Hepatocyte (in vitro differentiated cells): ENCODE measurements around the gene CDH11. TPM values are rescaled to one million over a fixed set of nuclear protein-coding genes. Genes with fewer than 3 reads are reported as not detected.

Source experiments
- DNase-seq: peaks from one replicate; pipeline ENCODE4 v3.0.0-alpha.2; 2016; ENCODE audit warnings: low spot score
- H2AFZ ChIP-seq: fragments of 200-600 bp; sonication (generic); 2 replicates; pipeline ENCODE4 v1.6.0; 2016; ENCODE audit warnings: antibody characterized with exemption, mild to moderate bottlenecking
- H3K27ac ChIP-seq: fragments of 200-600 bp; sonication (generic); 2 replicates; pipeline ENCODE4 v1.5.1; 2016; ENCODE audit warnings: mild to moderate bottlenecking
- H3K27me3 ChIP-seq: fragments of 200-600 bp; sonication (generic); 2 replicates; pipeline ENCODE4 v1.6.1; 2016
- H3K36me3 ChIP-seq: fragments of 200-600 bp; sonication (generic); replicated peaks from 2 replicates; pipeline ENCODE4 v1.5.1; 2016; ENCODE audit warnings: low read depth; ENCODE audit not compliant: insufficient read depth
- H3K4me1 ChIP-seq: fragments of 200-600 bp; sonication (generic); 2 replicates; pipeline ENCODE4 v1.5.1; 2016; ENCODE audit warnings: mild to moderate bottlenecking, moderate library complexity; ENCODE audit not compliant: insufficient read depth
- H3K4me2 ChIP-seq: fragments of 200-600 bp; sonication (generic); 2 replicates; pipeline ENCODE4 v1.6.0; 2016
- H3K4me3 ChIP-seq: fragments of 200-600 bp; sonication (generic); 2 replicates; pipeline ENCODE4 v1.5.1; 2016; ENCODE audit warnings: mild to moderate bottlenecking
- H3K79me2 ChIP-seq: fragments of 200-600 bp; sonication (generic); 2 replicates; pipeline ENCODE4 v1.6.0; 2017; ENCODE audit warnings: mild to moderate bottlenecking
- H3K9me2 ChIP-seq: fragments of 200-600 bp; sonication (generic); replicated peaks from 2 replicates; pipeline ENCODE4 v1.6.0; 2017; ENCODE audit warnings: mild to moderate bottlenecking; ENCODE audit not compliant: insufficient read depth
- H3K9me3 ChIP-seq: fragments of 200-600 bp; sonication (generic); 2 replicates; pipeline ENCODE4 v1.5.1; 2016; ENCODE audit warnings: low read depth, mild to moderate bottlenecking
- H4K20me1 ChIP-seq: fragments of 200-600 bp; sonication (generic); 2 replicates; pipeline ENCODE4 v1.6.0; 2016; ENCODE audit warnings: mild to moderate bottlenecking; ENCODE audit not compliant: insufficient read depth, poor library complexity, severe bottlenecking
- CTCF ChIP-seq: fragments of 200-600 bp; sonication (generic); IDR thresholded peaks from 2 replicates; pipeline ENCODE4 v1.5.1; 2016; ENCODE audit warnings: antibody characterized with exemption, mild to moderate bottlenecking; ENCODE audit not compliant: poor library complexity
- EZH2 ChIP-seq: fragments of 200-600 bp; sonication (generic); IDR thresholded peaks from 2 replicates; pipeline ENCODE4 v1.6.1; 2016; ENCODE audit warnings: antibody characterized with exemption, mild to moderate bottlenecking, borderline replicate concordance
- EZH2phosphoT487 ChIP-seq: fragments of 200-600 bp; sonication (generic); IDR thresholded peaks from one replicate; pipeline ENCODE4 v1.6.1; 2018; ENCODE audit warnings: antibody characterized with exemption, mild to moderate bottlenecking, low read depth, moderate library complexity; ENCODE audit not compliant: unreplicated experiment, severe bottlenecking
- WGBS: methylation state at CpG from one replicate; pipeline ENCODE4 v1.1.6; 2016; ENCODE audit warnings: low lambda C conversion rate; ENCODE audit errors: missing lambda C conversion rate; 5-methylcytosine and 5-hydroxymethylcytosine counted together
- polyA plus RNA-seq: library from polyadenylated mRNA; unstranded; fragments of >200 nt; fragmentation: Nextera tagmentation; extraction: Ambion mirVana; gene quantifications from 2 replicates; pipeline ENCODE4 v1.2.1, GENCODE V29; 2016
- total RNA-seq: library from RNA; depleted of rRNA; stranded (reverse); fragments of >200 nt; gene quantifications from 2 replicates; pipeline ENCODE4 v1.2.3, GENCODE V29; 2014

The CDH11 gene
- total and polyA plus RNA-seq, 2 experiments from 2014 or later = 148 to 289 TPM

GRCh38 chr16:64919141-64919540 lies 202.7 kb downstream of the CDH11 start:
- Histone ChIP-seq H2AFZ (no peak overlapping the region), H3K27ac (no peak overlapping the region), H3K79me2 (no peaks in the 10 kb centered on the region), H3K4me3 (no peak overlapping the region), H3K4me2 (no peak overlapping the region), H3K9me2 (no peaks in the 10 kb centered on the region), H3K27me3 (no peaks in the 10 kb centered on the region), H3K36me3 (no peaks in the 10 kb centered on the region), H3K4me1 (no peaks in the 10 kb centered on the region), H3K9me3 (no peaks in the 10 kb centered on the region), H4K20me1 (no peaks in the 10 kb centered on the region)
- no peak for DNase-seq
- 65% methylated on average over 1 of the region's 1 CpG for WGBS
- no peak for TF ChIP-seq EZH2phosphoT487
- TF ChIP-seq CTCF = no peak
- no peak for TF ChIP-seq EZH2

DNA sequence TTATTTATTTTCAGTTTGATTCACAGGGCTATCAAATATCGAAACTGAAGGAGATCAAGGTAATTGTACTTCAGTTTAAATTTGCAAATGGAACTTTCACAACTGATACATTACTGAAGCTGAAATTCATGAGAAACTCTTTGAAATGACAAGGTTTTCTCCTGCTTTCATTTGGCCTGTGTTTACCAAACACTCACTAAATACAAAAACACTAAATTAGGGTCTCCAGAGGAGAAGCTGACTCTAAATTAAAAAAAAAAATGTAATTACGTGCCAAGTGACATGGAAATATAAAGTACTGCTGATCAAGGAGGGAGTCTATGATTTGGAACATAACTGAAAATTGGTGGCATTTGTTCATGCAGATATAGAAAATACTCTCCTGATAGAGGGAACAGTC lies 205.8 kb downstream of the CDH11 start:
- no peak for DNase-seq
- Histone ChIP-seq H3K4me2 (no peak overlapping the region), H3K36me3 (no peaks in the 10 kb centered on the region), H3K9me2 (no peaks in the 10 kb centered on the region), H3K4me1 (no peaks in the 10 kb centered on the region), H3K4me3 (no peak overlapping the region), H3K27me3 (no peaks in the 10 kb centered on the region), H4K20me1 (no peaks in the 10 kb centered on the region), H3K27ac (no peak overlapping the region), H3K9me3 (no peaks in the 10 kb centered on the region), H3K79me2 (no peaks in the 10 kb centered on the region), H2AFZ (no peak overlapping the region)
- no peak for TF ChIP-seq EZH2phosphoT487
- TF ChIP-seq EZH2 = no peak
- no peak for TF ChIP-seq CTCF
- 61% methylated on average over 2 of the region's 2 CpGs for WGBS

GRCh38 chr16:64910356-64910755 lies 211.5 kb downstream of the CDH11 start:
- H3K4me3 ChIP-seq = no peak overlapping the region
- 61% methylated on average over 6 of the region's 6 CpGs for WGBS
- no peak overlapping the region for H2AFZ ChIP-seq

More at GRCh38 chr16:64910356-64910755, 211.5 kb downstream of the CDH11 start:
- H3K4me1 ChIP-seq = no peaks in the 10 kb centered on the region
- peak overlapping the region; percentile 45 for H3K4me2 ChIP-seq
- H3K36me3 ChIP-seq = no peaks in the 10 kb centered on the region
- no peaks in the 10 kb centered on the region for H3K9me2 ChIP-seq
- no peaks in the 10 kb centered on the region for H3K9me3 ChIP-seq
- no peak for TF ChIP-seq EZH2
- no peak for TF ChIP-seq EZH2phosphoT487
- no peak for TF ChIP-seq CTCF
- H3K27ac ChIP-seq = peak overlapping the region; percentile 44
- H3K79me2 ChIP-seq = no peaks in the 10 kb centered on the region
- H3K27me3 ChIP-seq = no peaks in the 10 kb centered on the region
- peak; percentile 46 for DNase-seq
- H4K20me1 ChIP-seq = no peaks in the 10 kb centered on the region
